Activated naive CD4-positive, alpha-beta T cell treated with anti-CD3 and anti-CD28 coated beads, Interleukin-2, amount 50 U/mL, for 72 hours (primary cell): ENCODE data around the gene TRIM54. TPM values are rescaled to one million over a fixed set of nuclear protein-coding genes. Genes with fewer than 3 reads are reported as not detected.

Experiments used
- ATAC-seq, 2 donors: fragments of 150-1000 bp; cut with Tn5 transposase; 2 replicates each; pipeline ENCODE4 v1.10.0; 2021; ENCODE audit warnings: mild to moderate bottlenecking in 2 of 2, moderate library complexity in 2 of 2
- DNase-seq, 2 donors: peaks; one replicate each; pipeline ENCODE4 v3.0.0; 2021 to 2022; ENCODE audit warnings: low spot score in 2 of 2
- H3K27ac Mint-ChIP-seq, 2 donors: one replicate each; pipeline ENCODE4 v1.8.0; 2022; ENCODE audit warnings: mild to moderate bottlenecking in 2 of 2, mixed read lengths in 2 of 2
- H3K36me3 Mint-ChIP-seq, 2 donors: one replicate each; pipeline ENCODE4 v1.8.0; 2022; ENCODE audit warnings: mixed read lengths in 2 of 2
- H3K9me3 Mint-ChIP-seq, 2 donors: one replicate each; pipeline ENCODE4 v1.8.0; 2022; ENCODE audit warnings: mixed read lengths in 2 of 2
- total RNA-seq, 2 donors: library from RNA; stranded (reverse); gene quantifications; one replicate each; pipeline ENCODE4 v1.2.3, GENCODE V29; 2022

The TRIM54 gene
- total RNA-seq, 2 donors from 2014 or later = not detected

GRCh38 chr2:27354597-27354927, 72.3 kb downstream of the TRIM54 start:
- no peaks in the 10 kb centered on the region for H3K9me3 Mint-ChIP-seq
- DNase-seq (no peak), ATAC-seq (no peak)
- H3K27ac Mint-ChIP-seq = no peak overlapping the region
- peaks cover 27 to 28% of the 10 kb centered on the region in 2 donors for H3K36me3 Mint-ChIP-seq

- peak; percentile 64 to 72 for DNase-seq
- H3K27ac Mint-ChIP-seq = peak overlapping the region; percentile 97 to 99
- H3K9me3 Mint-ChIP-seq = no peaks in the 10 kb centered on the region
- ATAC-seq = peak; percentile 51 to 58
- peaks cover 27 to 28% of the 10 kb centered on the region in 2 donors for H3K36me3 Mint-ChIP-seq
These were observed 73.8 kb downstream of the TRIM54 start for GRCh38 chr2:27356056-27356381.

GRCh38 chr2:27356382-27357181, 74.4 kb downstream of the TRIM54 start, which contains the start of gene GTF3C2:
Gene GTF3C2 (minus strand): TSS chr2:27356764. CDS start chr2:27343554, 13,210 bp downstream.
- Mint-ChIP-seq H3K9me3 (no peaks in the 10 kb centered on the region), H3K36me3 (peaks cover 27 to 28% of the 10 kb centered on the region in 2 donors), H3K27ac (peak within 1 kb of the TSS; percentile 97 to 99)
- peak; percentile 83 to 85 for ATAC-seq
- DNase-seq = peak; percentile 85 to 91

Other genes with a start within 250 kb of the TRIM54 start
- gene TMEM214, start 249.5 kb upstream of the TRIM54 start, total RNA-seq = 10 to 100 TPM; 54.3 to 68.0 TPM
- gene AGBL5, start 230.8 kb upstream of the TRIM54 start, total RNA-seq = 10 to 100 TPM; 14.1 to 21.6 TPM
- 100 to 1,000 TPM; 263 to 344 TPM for gene OST4, start 210.8 kb upstream of the TRIM54 start, total RNA-seq
- gene EMILIN1, start 203.8 kb upstream of the TRIM54 start, total RNA-seq = under 1 TPM; 0.52 to 0.78 TPM
- 10 to 100 TPM; 10.6 to 16.3 TPM for gene KHK, start 195.7 kb upstream of the TRIM54 start, total RNA-seq
- gene CGREF1, start 163.3 kb upstream of the TRIM54 start, total RNA-seq = 10 to 100 TPM in 1 of 2 donors, under 1 TPM in 1; 0.50 to 15.8 TPM
- gene ABHD1, start 158.6 kb upstream of the TRIM54 start, total RNA-seq = under 1 TPM; 0.43 to 0.56 TPM
- gene PREB, start 147.8 kb upstream of the TRIM54 start, total RNA-seq = 10 to 100 TPM; 49.8 to 52.9 TPM
- gene PRR30, start 143.0 kb upstream of the TRIM54 start, total RNA-seq = not detected
- under 1 TPM in 1 of 2 donors, not detected in 1; 0.07 TPM for gene TCF23, start 133.4 kb upstream of the TRIM54 start, total RNA-seq
- 10 to 100 TPM; 58.8 to 59.1 TPM for gene ATRAID, start 70.4 kb upstream of the TRIM54 start, total RNA-seq
- 10 to 100 TPM; 40.7 to 42.0 TPM for gene SLC5A6, start 70.2 kb upstream of the TRIM54 start, total RNA-seq
- 10 to 100 TPM; 85.2 to 86.3 TPM for gene CAD, start 65.1 kb upstream of the TRIM54 start, total RNA-seq
- gene SLC30A3, start 19.4 kb upstream of the TRIM54 start, total RNA-seq = under 1 TPM; 0.68 to 0.88 TPM
- not detected for gene DNAJC5G, start 7.0 kb upstream of the TRIM54 start, total RNA-seq
- gene UCN, start 26.0 kb downstream of the TRIM54 start, total RNA-seq = 1 to 10 TPM; 1.6 to 3.6 TPM
- gene MPV17, start 40.7 kb downstream of the TRIM54 start, total RNA-seq = 100 to 1,000 TPM in 1 of 2 donors, 10 to 100 TPM in 1; 90.1 to 111 TPM
- 10 to 100 TPM; 62.1 to 76.0 TPM for gene GTF3C2, start 74.3 kb downstream of the TRIM54 start, total RNA-seq
- 10 to 100 TPM; 34.2 to 51.1 TPM for gene EIF2B4, start 87.9 kb downstream of the TRIM54 start, total RNA-seq
- 10 to 100 TPM; 56.4 to 82.1 TPM for gene SNX17, start 88.2 kb downstream of the TRIM54 start, total RNA-seq
- gene ZNF513, start 98.3 kb downstream of the TRIM54 start, total RNA-seq = 10 to 100 TPM; 10.7 to 12.4 TPM
- gene PPM1G, start 127.2 kb downstream of the TRIM54 start, total RNA-seq = 100 to 1,000 TPM; 122 to 127 TPM
- gene NRBP1, start 146.2 kb downstream of the TRIM54 start, total RNA-seq = 10 to 100 TPM; 76.0 to 80.8 TPM
- gene KRTCAP3, start 160.0 kb downstream of the TRIM54 start, total RNA-seq = 1 to 10 TPM; 7.9 to 8.3 TPM
- 10 to 100 TPM; 15.8 to 16.4 TPM for gene IFT172, start 207.3 kb downstream of the TRIM54 start, total RNA-seq
- gene FNDC4, start 212.8 kb downstream of the TRIM54 start, total RNA-seq = not detected
- gene GCKR, start 214.4 kb downstream of the TRIM54 start, total RNA-seq = not detected